Stomach (tissue), 4 donors: Measurements from ENCODE around the gene IBSP.

Experiments
- CTCF ChIP-seq, 7 experiments: fragments of 450-650 bp in 4 of 7; fragments of 200-600 bp in 3 of 7; sonication (generic) in 3 of 7; IDR thresholded peaks; one replicate each; pipeline ENCODE4 v1.5.1; 2016 to 2019; ENCODE audit warnings: antibody characterized with exemption in 7 of 7, control low read depth in 2 of 7, mild to moderate bottlenecking in 1 of 7
- POLR2A ChIP-seq, 4 donors: fragments of 450-650 bp; IDR thresholded peaks; one replicate each; pipeline ENCODE4 v1.6.1; 2016; ENCODE audit warnings: antibody characterized with exemption in 4 of 4, control low read depth in 2 of 4, mild to moderate bottlenecking in 1 of 4, moderate library complexity in 1 of 4
- POLR2AphosphoS5 ChIP-seq, 3 donors: sonication (generic); formaldehyde crosslinking; IDR thresholded peaks; one replicate each; pipeline ENCODE4 v1.6.1; 2016; ENCODE audit warnings: antibody characterized with exemption in 3 of 3

DNA sequence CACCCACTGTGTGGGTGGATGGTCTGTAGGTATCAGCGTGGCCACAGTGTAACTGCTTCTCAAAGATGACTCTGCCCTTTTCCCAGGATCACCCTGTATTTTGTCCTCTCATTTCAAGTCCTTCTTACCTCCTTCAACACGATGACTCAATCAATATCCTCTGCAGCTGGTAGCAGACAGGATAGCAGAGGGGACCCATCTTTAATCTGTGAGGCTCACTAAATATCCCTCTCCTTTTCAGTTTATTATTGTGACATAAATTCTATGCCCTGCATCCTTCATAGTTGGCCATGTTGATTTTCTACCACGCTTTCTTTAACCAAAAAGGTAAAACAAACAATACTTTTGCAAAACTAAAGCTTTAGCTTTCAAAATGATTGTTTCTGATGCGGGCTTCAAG, 23.8 kb downstream of the IBSP start:
- no peak for TF ChIP-seq POLR2A (IDR thresholded peaks at IDR 0.05)
- no peak for TF ChIP-seq CTCF (IDR thresholded peaks at IDR 0.05)
- no peak for TF ChIP-seq POLR2AphosphoS5 (IDR thresholded peaks at IDR 0.05)
